ENCODE data around the gene PANX2. TPM values are rescaled to one million over a fixed set of nuclear protein-coding genes. Genes with fewer than 3 reads are reported as not detected.

The PANX2 gene
- total RNA-seq, 1 donor = 0.90 TPM

DNA sequence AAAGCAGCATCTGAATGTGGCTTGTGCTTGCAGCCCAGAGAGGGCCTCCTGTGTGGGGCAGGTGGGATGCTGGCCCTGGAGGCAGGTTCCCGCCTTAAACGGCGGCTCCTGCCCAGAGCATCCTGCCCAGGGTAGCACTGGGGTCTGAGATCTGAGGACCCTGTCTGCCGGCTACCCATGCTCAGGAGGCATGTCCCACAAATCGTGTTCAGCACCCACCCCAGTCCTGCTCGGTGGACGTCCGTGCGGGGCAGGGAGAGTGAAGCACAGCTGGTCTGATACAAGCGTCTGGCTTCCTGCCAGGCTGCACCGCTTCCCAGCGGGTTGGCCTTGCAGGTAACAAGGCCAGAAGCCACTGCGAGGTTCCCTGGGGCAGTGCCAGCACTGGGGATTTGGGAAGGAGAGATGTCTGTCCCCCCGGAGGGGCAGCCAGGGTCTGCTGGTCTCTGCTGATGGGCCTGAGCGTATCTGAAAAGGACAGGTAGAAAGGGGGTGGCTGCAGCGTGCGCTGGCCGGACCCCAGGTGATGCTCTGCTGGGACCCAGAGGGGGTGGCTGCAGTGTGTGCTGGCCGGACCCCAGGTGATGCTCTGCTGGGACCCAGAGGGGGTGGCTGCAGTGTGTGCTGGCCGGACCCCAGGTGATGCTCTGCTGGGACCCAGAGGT lies 18.8 kb downstream of the PANX2 start:
- no peak for DNase-seq (ENCODE audit: low read depth)
- TF ChIP-seq, protein P1, sequence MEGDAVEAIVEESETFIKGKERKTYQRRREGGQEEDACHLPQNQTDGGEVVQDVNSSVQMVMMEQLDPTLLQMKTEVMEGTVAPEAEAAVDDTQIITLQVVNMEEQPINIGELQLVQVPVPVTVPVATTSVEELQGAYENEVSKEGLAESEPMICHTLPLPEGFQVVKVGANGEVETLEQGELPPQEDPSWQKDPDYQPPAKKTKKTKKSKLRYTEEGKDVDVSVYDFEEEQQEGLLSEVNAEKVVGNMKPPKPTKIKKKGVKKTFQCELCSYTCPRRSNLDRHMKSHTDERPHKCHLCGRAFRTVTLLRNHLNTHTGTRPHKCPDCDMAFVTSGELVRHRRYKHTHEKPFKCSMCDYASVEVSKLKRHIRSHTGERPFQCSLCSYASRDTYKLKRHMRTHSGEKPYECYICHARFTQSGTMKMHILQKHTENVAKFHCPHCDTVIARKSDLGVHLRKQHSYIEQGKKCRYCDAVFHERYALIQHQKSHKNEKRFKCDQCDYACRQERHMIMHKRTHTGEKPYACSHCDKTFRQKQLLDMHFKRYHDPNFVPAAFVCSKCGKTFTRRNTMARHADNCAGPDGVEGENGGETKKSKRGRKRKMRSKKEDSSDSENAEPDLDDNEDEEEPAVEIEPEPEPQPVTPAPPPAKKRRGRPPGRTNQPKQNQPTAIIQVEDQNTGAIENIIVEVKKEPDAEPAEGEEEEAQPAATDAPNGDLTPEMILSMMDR (IDR thresholded peaks at IDR 0.05; ENCODE audit: insufficient read depth, low read length) = no peak
- no peak overlapping the region for H3K4me3 ChIP-seq (ENCODE audit: low read depth, low read length)

GRCh38 chr22:50189849-50190181 lies 19.3 kb downstream of the PANX2 start:
- peak; percentile 30 for DNase-seq (ENCODE audit: low read depth)
- TF ChIP-seq, protein P1 (IDR thresholded peaks at IDR 0.05; ENCODE audit: insufficient read depth, low read length) = no peak
- H3K4me3 ChIP-seq (ENCODE audit: low read depth, low read length) = peak overlapping the region; percentile 63

- TF ChIP-seq, protein P1 (IDR thresholded peaks at IDR 0.05; ENCODE audit: insufficient read depth, low read length) = peak; percentile 48
- H3K4me3 ChIP-seq (ENCODE audit: low read depth, low read length) = peak overlapping the region; percentile 63
- DNase-seq (ENCODE audit: low read depth) = peak; percentile 59
Observed at GRCh38 chr22:50190182-50190940, 19.8 kb downstream of the PANX2 start.

DNA sequence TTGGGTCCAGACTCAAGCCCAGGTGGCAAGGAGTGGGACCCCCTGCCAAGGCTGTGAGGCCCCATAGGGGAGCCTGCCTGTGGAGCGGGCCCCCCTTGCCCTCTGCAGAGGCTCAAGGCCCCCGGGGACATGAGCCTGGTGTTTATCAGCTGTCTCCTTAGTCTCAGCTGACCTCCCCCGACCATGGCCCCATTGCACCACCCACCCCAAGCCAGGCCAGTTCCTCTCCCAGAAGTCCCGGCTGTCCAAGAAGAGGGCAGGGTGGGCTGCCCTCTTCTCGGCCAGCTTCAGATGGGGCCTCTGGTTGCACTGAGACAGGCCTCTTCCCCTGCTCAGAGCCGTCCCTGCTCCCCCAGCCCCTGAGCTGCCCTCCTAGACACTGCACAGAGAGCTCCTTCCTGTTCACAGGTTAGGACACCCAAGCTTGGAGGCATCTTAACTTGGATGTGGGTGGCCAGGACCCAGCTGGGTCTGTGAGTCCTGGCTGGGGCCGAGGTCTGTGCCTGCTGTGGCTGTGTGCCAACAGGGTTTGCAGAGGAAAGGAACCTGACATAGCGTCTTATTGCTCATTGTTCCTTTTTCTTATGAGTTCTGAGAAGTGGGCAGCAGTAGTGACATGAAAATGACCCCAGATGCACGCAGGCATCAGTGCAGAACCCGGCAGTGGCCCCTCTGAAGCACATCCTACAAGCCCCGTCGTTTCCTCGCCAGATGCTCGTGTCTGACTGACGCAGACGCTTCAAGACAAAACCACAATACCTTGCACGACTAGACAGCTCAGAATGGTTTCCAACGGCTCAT lies 20.6 kb downstream of the PANX2 start:
- TF ChIP-seq, protein P1 (IDR thresholded peaks at IDR 0.05; ENCODE audit: insufficient read depth, low read length) = no peak
- DNase-seq (ENCODE audit: low read depth) = no peak
- H3K4me3 ChIP-seq (ENCODE audit: low read depth, low read length) = peak overlapping the region; percentile 63

DNA sequence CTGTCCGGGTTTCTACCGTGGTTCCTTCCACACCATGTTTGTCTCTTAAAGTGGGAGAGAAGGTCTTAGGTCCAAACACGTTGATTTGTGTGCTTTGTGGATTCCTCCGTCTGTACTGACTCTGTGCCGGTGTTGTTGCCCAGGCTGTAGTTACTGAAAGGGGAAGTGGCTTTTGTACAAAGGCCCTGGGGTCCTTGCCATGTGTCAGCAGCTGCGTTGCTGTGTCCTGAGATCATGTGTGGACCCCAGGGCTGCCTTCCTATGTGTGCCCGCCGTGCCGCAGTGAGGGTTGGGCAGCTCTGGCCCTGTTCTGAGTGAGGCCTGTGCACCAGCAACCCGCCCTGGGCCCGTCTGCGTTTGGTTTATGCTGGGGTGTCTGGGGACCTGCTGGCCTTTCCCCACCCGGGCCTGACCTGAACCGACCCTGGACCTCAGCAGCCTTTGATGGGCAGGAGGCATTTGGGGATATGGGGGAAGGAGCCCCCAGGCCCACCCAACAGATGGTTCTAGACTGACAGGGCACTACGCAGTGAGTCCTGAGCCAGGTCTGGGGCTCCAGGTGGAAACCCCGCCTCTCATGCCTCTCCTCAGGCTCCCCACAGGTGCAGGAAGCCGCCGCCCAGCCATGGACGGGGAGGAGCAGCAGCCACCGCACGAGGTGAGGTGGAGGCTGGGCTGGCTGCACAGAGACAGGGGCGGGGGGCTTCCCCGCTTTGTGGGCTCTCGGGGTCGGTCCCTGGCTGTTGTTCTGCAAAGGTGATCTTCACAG lies 22.1 kb downstream of the PANX2 start:
- no peak overlapping the region for H3K4me3 ChIP-seq (ENCODE audit: low read depth, low read length)
- DNase-seq (ENCODE audit: low read depth) = no peak
- TF ChIP-seq, protein P1 (IDR thresholded peaks at IDR 0.05; ENCODE audit: insufficient read depth, low read length) = no peak

GRCh38 chr22:50193621-50194020 lies 23.1 kb downstream of the PANX2 start:
- TF ChIP-seq, protein P1 (IDR thresholded peaks at IDR 0.05; ENCODE audit: insufficient read depth, low read length) = no peak
- DNase-seq (ENCODE audit: low read depth) = no peak
- H3K4me3 ChIP-seq (ENCODE audit: low read depth, low read length) = no peak overlapping the region

Measured in fibroblast of the aortic adventitia (primary cell).